Inferior parietal cortex (tissue), 1 donor: ENCODE measurements around the gene GIMD1.

Source experiments
- DNase-seq: peaks from one replicate; pipeline ENCODE4 v3.0.0-alpha.2; 2016; ENCODE audit errors: extremely low spot score

GIMD1 gene

DNA sequence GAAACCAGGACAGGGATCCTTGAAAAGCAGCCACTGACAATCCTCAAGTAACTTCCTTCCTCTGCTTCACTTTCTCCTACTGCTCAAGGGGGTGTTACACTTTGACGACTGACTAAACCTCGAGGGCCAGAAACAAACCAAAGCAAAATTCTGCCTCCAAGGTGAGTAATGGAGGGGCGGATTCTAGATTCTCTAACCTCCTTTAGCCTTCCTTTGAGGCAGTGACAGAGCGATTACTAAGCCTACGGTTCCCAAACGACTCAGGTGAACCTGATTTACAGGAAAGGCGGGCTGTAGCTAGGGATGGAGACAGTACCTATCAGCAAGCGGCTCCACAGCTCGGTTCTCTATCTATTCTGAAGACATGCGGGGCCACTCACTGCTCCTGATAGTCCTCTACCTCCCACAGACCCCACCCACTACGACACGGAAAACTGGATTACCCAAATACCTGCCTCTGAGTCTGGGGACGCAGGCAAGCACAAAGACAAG lies 53.1 kb downstream of the GIMD1 start:
- peak; percentile 11 for DNase-seq

GRCh38 chr4:106314960-106315359 lies 53.6 kb downstream of the GIMD1 start:
- no peak for DNase-seq

GRCh38 chr4:106312997-106313522 lies 55.5 kb downstream of the GIMD1 start:
- no peak for DNase-seq

DNA sequence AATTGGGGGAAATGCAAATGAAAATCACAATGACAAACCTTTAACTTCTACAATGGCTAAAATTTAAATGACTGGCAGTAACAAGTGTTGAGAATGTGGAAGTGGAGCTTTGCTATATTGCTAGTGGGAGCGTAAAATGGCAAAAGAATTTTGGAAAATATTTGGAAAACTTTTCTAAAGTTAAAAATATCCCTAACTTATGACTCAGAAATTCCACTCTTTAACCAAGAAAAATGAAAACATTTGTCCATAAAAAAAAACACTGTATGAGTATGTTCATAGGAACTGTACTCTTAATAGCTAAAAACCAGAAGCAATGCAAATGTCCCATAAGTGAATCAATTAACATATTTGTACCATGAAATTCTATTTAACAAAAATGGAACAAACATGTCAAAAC lies 56.2 kb downstream of the GIMD1 start:
- no peak for DNase-seq
